Keratinocyte (primary cell): ENCODE results near the gene SRPRB. TPM values are rescaled to one million over a fixed set of nuclear protein-coding genes. Genes with fewer than 3 reads are reported as not detected.

Experiments used
- DNase-seq: peaks from one replicate; pipeline ENCODE4 v3.0.0-alpha.2; 2011; ENCODE audit warnings: low read depth, missing footprints, low spot score
- FAIRE-seq: peaks from 2 replicates; lab custom pipeline; 2011; peaks lifted over from hg19 to GRCh38; lab: Jason Lieb, UNC
- H2AFZ ChIP-seq: 2 replicates; pipeline ENCODE4 v1.6.0; 2012; ENCODE audit warnings: low read length, control low read depth, inconsistent platforms; ENCODE audit not compliant: control insufficient read depth
- H3K27ac ChIP-seq: 2 replicates; pipeline ENCODE4 v1.5.1; 2011; ENCODE audit warnings: low read length; ENCODE audit not compliant: control insufficient read depth, insufficient read depth
- H3K27me3 ChIP-seq: 3 replicates; pipeline ENCODE4 v1.6.0; 2011; ENCODE audit warnings: low read length; ENCODE audit not compliant: control insufficient read depth, insufficient read depth; ENCODE audit errors: extremely low read depth
- H3K36me3 ChIP-seq, 2 experiments: 2 replicates in 1 of 2; 3 replicates in 1 of 2; pipeline ENCODE4 v1.5.1; 2011; ENCODE audit warnings: low read length in 2 of 2, mild to moderate bottlenecking in 1 of 2; ENCODE audit not compliant: control insufficient read depth in 2 of 2, insufficient read depth in 2 of 2; ENCODE audit errors: extremely low read depth in 1 of 2
- H3K4me1 ChIP-seq: 3 replicates; pipeline ENCODE4 v1.5.1; 2011; ENCODE audit warnings: low read length; ENCODE audit not compliant: control insufficient read depth, insufficient read depth; ENCODE audit errors: extremely low read depth
- H3K4me2 ChIP-seq: 3 replicates; pipeline ENCODE4 v1.6.0; 2011; ENCODE audit warnings: low read depth, low read length; ENCODE audit not compliant: control insufficient read depth, insufficient read depth; ENCODE audit errors: extremely low read depth
- H3K4me3 ChIP-seq, 3 experiments: fragments of 200-600 bp in 1 of 3; sonication (generic) in 1 of 3; 2 replicates in 2 of 3; 3 replicates in 1 of 3; pipeline ENCODE4 v1.5.1; 2011 to 2016; ENCODE audit warnings: low read length in 3 of 3, mild to moderate bottlenecking in 3 of 3, control low read depth in 2 of 3, inconsistent platforms in 1 of 3, low read depth in 1 of 3, mixed read lengths in 1 of 3, mixed run types in 1 of 3, moderate library complexity in 1 of 3; ENCODE audit not compliant: control insufficient read depth in 2 of 3, insufficient read depth in 2 of 3; ENCODE audit errors: extremely low read depth in 1 of 3
- H3K79me2 ChIP-seq: 2 replicates; pipeline ENCODE4 v1.6.0; 2012; ENCODE audit warnings: low read length; ENCODE audit not compliant: control insufficient read depth, insufficient read depth
- H3K9ac ChIP-seq: 3 replicates; pipeline ENCODE4 v1.6.0; 2011; ENCODE audit warnings: low read length; ENCODE audit not compliant: control insufficient read depth, insufficient read depth; ENCODE audit errors: extremely low read depth
- H3K9me1 ChIP-seq: 3 replicates; pipeline ENCODE4 v1.6.0; 2011; ENCODE audit warnings: low read length; ENCODE audit not compliant: control insufficient read depth, insufficient read depth; ENCODE audit errors: extremely low read depth
- H3K9me3 ChIP-seq: 2 replicates; pipeline ENCODE4 v1.5.1; 2012; ENCODE audit warnings: low read depth, low read length; ENCODE audit not compliant: control insufficient read depth
- H4K20me1 ChIP-seq: 3 replicates; pipeline ENCODE4 v1.6.0; 2011; ENCODE audit warnings: low read length; ENCODE audit not compliant: control insufficient read depth, insufficient read depth; ENCODE audit errors: extremely low read depth
- CTCF ChIP-seq, 3 experiments: IDR thresholded peaks in 1 of 3; conservative IDR thresholded peaks in 1 of 3; optimal IDR thresholded peaks in 1 of 3; 2 replicates in 2 of 3; 3 replicates in 1 of 3; pipeline versions ENCODE3 to v1.5.1; 2011; ENCODE audit warnings: low read length in 3 of 3, mild to moderate bottlenecking in 3 of 3, moderate library complexity in 2 of 3, control low read depth in 1 of 3, inconsistent platforms in 1 of 3; ENCODE audit not compliant: insufficient read depth in 2 of 3; ENCODE audit errors: extremely low read depth in 1 of 3
- EZH2 ChIP-seq: IDR thresholded peaks from one replicate; pipeline ENCODE4 v1.6.1; 2012; ENCODE audit warnings: inconsistent platforms, mild to moderate bottlenecking, low read length, moderate library complexity
- dilution Hi-C: fragments of 300-500 bp; cut with MboI; formaldehyde crosslinking; loops from one replicate; pipeline ENCODE4 v1.7.0; 2020; ENCODE audit warnings: low sequenced_read_pairs; ENCODE audit not compliant: extremely low pct_ligation_motif_present
- polyA plus RNA-seq, 5 experiments: library from polyadenylated mRNA; depleted of rRNA in 3 of 5; stranded (reverse) in 3 of 5; stranded (forward) in 1 of 5; unstranded in 1 of 5; fragments of >200 nt; gene quantifications; 1 replicate in 1 of 5; 2 replicates in 3 of 5; 3 replicates in 1 of 5; pipeline versions ENCODE4 v1.2.1 to v1.2.3, GENCODE V29; 2011 to 2012; ENCODE audit warnings: missing spikeins in 2 of 5, low read depth in 1 of 5, low replicate concordance in 1 of 5

The SRPRB gene
- polyA plus RNA-seq, 1 donor (not counting 4 experiments of a cell fraction or from before 2014, with no cell fraction given) = 55.9 TPM

GRCh38 chr3:133775309-133775708 is 30.3 kb upstream of the SRPRB start:
- dilution Hi-C loops = no loop called here
- Histone ChIP-seq H4K20me1 (no peaks in the 10 kb centered on the region), H3K4me2 (no peak overlapping the region), H3K4me3 (no peak overlapping the region), H3K36me3 (no peaks in the 10 kb centered on the region), H3K9ac (no peak overlapping the region), H3K27me3 (peaks cover 9% of the 10 kb centered on the region), H2AFZ (no peak overlapping the region), H3K79me2 (no peaks in the 10 kb centered on the region), H3K9me3 (no peaks in the 10 kb centered on the region), H3K9me1 (no peaks in the 10 kb centered on the region), H3K27ac (no peak overlapping the region), H3K4me1 (peaks cover 3% of the 10 kb centered on the region)
- TF ChIP-seq CTCF (optimal IDR thresholded peaks at IDR 0.05 in 1 of 3, IDR thresholded peaks at IDR 0.05 in 1 of 3, conservative IDR thresholded peaks at IDR 0.05 in 1 of 3; ENCODE audit: extremely low read depth in 1 of 3, insufficient read depth in 2 of 3, low read length in 3 of 3) (no peak), EZH2 (no peak)
- no peak for DNase-seq
- FAIRE-seq = no peak

GRCh38 chr3:133775835-133776234 is 29.8 kb upstream of the SRPRB start:
- H3K9me1 ChIP-seq = no peaks in the 10 kb centered on the region
- no peak overlapping the region for H3K27ac ChIP-seq
- no peaks in the 10 kb centered on the region for H3K9me3 ChIP-seq
- no peak overlapping the region for H3K4me3 ChIP-seq
- H3K36me3 ChIP-seq = no peaks in the 10 kb centered on the region
- no peak overlapping the region for H3K9ac ChIP-seq
- H2AFZ ChIP-seq = no peak overlapping the region
- H3K4me1 ChIP-seq = peaks cover 3% of the 10 kb centered on the region
- TF ChIP-seq EZH2 = no peak
- no peak for TF ChIP-seq CTCF (optimal IDR thresholded peaks at IDR 0.05 in 1 of 3, IDR thresholded peaks at IDR 0.05 in 1 of 3, conservative IDR thresholded peaks at IDR 0.05 in 1 of 3; ENCODE audit: extremely low read depth in 1 of 3, insufficient read depth in 2 of 3, low read length in 3 of 3)
- peaks cover 9% of the 10 kb centered on the region for H3K27me3 ChIP-seq
- dilution Hi-C loops = no loop called here
- H4K20me1 ChIP-seq = no peaks in the 10 kb centered on the region
- H3K79me2 ChIP-seq = no peaks in the 10 kb centered on the region
- no peak for FAIRE-seq
- no peak overlapping the region for H3K4me2 ChIP-seq
- no peak for DNase-seq
